A172 (cell line): ENCODE data around the gene VSIG8. TPM values are rescaled to one million over a fixed set of nuclear protein-coding genes. Genes with fewer than 3 reads are reported as not detected.
A peak's percentile ranks its signal among the peaks of the same experiment; 100 is the strongest.

Source experiments
- DNase-seq: peaks from one replicate; pipeline ENCODE4 v3.0.0-alpha.2; 2015; ENCODE audit warnings: low spot score
- total RNA-seq: library from RNA; depleted of rRNA; stranded (reverse); fragments of >200 nt; shearing (Covaris generic); gene quantifications from 2 replicates; pipeline ENCODE4 v1.2.3, GENCODE V29; 2014; rRNA removed

Gene VSIG8
- total RNA-seq, 1 experiment from 2014 or later = not detected

DNA sequence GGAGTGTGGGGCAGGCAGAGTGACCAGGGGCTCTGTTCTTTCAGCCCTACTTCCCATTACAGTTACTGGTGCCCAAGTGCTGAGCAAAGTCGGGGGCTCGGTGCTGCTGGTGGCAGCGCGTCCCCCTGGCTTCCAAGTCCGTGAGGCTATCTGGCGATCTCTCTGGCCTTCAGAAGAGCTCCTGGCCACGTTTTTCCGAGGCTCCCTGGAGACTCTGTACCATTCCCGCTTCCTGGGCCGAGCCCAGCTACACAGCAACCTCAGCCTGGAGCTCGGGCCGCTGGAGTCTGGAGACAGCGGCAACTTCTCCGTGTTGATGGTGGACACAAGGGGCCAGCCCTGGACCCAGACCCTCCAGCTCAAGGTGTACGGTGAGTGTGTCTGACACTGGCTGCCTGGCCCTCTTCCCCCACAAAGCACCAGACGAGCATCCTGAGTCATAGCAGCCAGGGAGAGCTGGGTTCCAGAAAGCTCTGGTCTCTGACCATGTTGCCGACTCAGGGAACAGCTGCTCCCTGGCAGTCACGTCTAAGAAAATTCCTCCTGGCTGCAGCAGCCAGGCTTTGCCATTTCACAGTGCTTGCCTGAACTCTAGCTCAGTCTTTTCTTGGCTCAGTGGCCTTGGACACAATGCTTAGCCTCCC lies 32.5 kb downstream of the VSIG8 start:
- no peak for DNase-seq

DNA sequence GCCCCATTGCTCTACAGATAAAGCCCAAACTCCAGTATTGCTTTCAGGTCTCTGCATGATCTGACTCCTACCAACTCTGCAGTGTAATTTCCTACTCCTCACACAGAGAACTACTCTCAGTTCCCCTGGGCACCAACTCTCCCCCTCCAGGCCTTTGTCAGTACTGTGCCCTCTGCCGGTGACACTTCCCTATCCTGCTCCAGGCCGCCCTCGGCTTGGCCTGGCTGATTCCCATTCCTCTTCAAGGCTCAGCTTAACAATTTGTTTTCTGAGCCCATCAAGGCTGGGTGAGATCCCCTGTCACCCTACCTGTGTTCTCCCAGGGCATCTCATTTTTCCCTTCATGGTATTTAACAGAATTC lies 33.2 kb downstream of the VSIG8 start:
- DNase-seq = no peak

DNA sequence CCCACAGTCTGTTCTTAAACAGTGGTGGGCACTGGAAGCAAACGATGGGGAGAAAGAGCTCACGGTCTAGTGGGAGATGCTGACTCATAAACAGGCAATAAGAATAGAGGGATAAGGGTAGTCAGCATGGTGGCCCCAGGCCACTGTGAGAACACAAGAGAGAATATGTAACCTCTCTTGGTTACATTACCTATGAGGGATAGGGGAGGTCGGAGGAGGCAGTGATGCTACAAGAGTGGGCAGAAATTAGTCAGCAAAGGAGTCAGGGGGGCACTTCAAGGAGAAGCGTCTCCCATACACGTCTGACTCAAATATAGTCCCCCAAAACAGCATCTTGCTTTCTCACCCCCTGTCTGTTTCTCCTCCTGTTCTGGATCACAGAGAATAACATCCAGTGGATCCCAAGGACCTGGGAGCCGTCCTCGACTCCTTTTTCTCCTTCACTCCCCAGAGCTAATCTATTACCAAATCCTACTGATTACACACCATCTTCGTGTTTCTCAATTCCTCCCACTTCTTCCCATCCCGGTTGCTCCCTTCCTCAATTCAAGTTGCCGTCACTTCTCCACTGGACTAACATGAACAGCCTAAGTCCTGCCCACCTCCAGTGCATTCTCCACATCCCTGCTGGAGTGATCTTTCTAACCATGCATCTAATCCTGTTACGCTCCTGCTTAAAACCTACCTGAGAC lies 33.7 kb downstream of the VSIG8 start:
- no peak for DNase-seq

DNA sequence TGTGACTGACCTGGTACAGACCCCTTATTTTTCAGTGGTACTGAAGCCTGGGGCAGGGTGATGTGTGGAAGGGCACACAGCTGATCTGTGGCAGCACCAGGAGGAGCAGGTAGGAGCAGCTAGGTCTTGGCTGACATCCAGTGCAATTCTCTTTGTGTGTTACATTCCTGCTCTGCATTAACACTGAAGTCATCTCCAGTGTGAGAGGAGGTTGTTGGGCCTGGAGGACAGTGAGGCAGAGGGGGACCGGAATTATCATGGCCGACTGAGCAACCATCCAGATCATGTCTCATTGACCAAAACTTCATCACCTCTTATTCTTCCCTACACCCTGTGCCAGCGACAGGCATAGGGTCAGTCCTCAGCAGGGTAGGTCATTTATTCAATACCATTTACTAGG lies 34.3 kb downstream of the VSIG8 start:
- no peak for DNase-seq

DNA sequence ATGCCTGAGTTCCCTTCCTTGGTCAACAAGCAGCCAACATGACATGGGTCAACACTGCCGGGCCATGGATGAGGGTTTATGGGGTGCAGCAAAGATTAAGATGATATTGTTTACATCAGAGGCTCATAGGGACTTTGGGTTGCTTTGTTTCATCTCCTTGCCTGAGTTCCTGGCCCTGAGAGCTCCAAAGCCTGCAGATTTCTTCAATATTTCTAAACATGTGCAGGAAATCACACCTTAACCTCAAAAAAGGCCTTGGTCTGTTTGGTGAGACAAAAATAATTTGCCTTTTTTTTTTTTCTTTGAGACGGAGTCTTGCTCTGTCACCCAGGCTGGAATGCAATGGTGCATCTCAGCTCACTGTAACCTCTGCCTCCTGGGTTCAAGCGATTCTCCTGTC lies 34.9 kb downstream of the VSIG8 start:
- DNase-seq = no peak

DNA sequence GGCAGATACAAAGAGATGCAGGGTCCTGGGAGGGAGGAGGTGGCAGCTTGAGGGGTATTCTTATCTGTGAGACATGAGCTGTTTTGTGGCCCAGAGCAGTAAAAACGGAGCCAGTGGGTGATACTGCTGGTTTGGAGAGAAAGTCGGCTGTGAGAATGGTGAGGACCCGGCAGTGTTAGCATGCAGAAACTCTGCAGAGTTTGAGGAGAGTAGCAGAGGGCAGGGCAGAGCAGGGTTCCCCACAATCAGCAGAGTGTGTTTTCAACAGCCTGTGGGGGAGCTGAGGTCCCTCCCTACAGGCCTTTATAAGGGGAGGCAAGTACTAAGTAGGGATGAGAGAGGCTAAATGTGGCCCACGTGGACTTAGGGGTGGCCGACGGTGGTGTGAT lies 35.4 kb downstream of the VSIG8 start:
- DNase-seq = no peak

DNA sequence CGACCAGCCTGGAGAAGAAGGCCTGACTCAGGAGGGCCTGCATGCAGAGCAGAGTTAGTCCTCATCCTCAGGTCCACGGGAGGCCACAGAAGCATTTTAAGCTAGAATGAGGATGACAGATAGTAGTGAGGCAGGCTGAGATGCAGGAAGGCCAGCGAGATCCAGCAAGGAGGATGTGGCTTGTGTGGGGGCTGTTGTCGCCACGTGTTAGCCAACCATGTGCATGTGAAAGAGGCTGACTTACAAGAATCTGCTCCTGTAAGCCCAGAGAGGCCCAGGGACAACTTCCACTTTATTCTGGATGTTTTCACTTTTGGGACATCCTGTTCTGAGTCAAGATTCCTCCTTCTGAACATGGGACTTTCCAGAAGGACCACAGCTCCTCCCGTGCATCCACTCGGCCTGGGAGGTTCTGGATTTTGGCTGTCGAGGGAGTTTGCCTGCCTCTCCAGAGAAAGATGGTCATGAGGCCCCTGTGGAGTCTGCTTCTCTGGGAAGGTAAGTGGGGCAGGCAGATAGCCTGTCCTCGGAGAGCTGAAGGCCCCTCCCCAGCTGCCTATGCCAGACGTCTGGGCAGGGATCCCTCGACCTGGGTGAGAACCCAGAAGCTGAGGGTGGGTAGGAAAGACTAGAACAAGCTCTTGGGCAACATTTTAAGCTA lies 35.9 kb downstream of the VSIG8 start, which contains the start of gene SLAMF8:
SLAMF8 (plus strand) TSS at position 433 of the 661 bp plus-strand sequence; CDS start at position 459, 26 bp downstream.
- DNase-seq = no peak

DNA sequence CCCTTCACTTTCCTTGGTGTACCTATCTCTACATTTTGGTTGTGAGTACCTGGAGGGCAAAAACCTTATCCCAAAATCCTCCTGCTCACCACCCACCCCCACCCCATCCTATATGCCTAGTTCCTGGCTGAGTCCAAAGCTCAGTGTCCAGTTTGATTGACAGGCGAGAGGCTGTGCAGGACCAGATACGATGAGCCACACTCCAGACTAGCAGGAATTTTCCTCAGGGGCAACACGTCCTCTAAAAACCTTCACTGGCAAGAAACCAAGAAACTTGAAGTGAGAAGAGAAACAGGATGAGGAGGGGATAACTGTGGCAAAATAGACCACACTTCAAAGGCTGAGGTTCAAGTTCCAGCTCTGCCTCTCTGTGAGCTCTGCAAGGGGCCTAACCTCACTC lies 36.9 kb downstream of the VSIG8 start:
- no peak for DNase-seq

DNA sequence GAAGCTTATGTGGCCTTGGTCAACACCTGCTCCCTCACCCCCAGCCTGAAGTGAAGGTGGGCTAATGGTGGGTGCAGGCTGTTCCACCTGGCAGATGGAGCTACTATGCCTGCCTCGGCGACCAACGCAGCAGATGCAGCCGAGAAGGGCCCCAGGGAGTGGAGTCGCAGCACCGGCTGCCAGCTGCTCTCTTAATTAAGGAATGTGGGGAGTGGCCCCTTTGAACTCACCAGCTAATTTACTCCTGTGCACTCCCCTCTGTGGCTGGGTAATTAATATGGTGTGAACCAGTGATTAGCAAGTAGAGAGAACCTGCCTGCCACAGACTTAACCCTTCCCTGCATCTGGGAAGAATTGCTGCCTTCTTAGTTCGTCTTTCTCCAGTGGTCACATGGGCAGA lies 39.1 kb downstream of the VSIG8 start:
- DNase-seq = no peak

DNA sequence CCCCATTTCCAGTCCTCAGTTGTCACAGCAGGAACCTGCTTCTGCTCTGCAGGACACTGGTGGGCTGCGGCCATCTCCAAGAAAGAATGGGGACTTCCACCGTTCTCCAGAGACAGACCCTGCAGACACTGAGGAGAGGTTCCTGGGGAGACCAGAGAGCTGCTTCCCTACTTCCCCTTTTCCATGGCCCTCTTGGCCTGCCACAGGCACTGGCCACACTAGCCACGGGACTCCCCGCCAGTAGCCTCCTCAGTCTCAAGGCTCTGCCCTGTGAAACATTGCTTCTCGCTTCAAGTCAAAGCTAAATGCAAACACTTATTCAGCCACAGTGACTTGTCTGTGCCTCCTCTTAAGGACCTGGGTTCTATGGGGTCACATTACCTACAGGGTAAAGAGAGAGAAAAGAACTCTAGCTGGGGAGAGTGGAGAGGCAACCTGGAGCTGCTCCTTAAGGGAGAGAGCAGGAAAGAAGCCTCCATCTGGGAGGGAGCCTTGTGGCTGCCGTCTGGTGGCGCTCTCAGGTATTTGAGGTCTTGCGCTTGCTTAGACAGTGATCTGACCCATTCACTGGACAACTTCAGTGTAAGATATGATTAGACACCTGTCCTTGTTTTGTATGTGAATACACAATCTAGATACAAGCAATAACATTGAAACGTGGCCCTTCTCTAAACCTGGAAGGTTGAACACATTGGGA lies 41.1 kb downstream of the VSIG8 start:
- DNase-seq = no peak

DNA sequence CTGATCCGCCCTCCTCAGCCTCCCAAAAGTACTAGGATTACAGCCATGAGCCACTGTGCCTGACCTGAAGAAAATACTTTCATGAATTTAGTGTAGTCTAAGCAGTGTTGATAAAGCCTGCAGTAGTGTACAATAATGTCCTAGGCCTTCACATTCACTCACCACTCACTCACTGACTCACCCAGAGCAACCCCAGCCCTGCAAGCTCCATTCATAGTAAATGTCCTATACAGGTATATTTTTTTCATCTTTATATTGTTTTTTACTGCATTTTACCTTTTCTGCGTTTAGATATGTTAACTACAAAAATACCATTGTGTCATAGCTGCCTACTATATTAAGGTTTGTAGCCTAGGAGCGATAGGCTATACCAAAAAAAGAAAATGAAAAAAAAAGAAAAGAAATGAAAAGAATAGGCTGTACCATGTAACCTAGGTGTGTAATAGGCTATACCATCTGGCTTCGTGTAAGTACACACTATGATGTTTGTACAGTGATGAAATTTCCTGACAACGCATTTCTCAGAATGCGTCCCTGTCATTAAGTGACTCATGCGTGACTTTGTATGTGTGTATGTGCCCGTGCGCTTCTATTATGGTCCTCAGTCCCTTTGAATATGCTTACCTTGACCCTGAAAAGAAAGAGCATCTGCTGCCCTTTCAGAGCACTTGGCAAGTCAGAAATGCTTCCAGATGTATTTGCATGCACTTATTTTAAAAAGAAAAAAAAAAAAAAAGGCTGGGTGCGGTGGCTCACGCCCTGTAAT lies 45.0 kb downstream of the VSIG8 start:
- DNase-seq = no peak

DNA sequence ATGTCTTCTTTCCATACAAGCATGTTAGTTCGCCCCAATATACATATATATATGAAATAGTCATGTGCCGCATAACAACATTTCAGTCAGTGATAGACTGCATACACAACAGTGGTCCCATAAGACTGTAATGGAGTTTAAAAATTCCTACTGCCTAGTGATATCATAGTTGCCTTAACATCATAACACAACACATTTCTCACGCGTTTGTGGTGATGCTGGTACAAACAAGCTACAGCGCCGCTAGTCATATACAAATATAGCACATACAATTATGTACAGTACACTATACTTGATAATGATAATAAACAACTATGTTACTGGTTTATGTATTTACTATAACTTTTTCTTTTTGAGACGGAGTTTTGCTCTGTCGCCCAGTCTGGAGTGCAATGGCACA lies 46.5 kb downstream of the VSIG8 start:
- DNase-seq = no peak

DNA sequence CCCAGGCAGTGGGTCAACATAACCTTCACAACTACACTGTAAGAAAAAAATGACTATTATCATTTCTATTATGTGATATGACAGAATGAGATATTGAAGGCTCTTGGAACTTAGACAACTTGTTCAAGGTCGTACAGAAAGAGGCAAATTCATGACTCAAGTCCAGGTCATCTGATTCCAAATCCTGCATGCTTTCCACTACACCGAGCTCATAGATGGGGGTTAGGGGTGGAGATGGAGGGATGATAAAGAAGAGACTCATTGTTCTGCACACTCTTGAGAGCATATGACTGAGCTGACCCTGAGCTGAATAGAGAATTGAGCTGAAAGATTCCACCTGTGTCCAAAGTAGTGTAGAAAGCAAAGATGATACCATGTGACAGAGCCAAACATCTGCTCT lies 57.5 kb downstream of the VSIG8 start:
- DNase-seq = peak; percentile 64

Other genes with a start within 250 kb of the VSIG8 start
- gene CRP, start 148.1 kb downstream of the VSIG8 start, total RNA-seq = not detected in 2 replicates
- 123 and 142 TPM in 2 replicates for gene DUSP23, start 81.7 kb downstream of the VSIG8 start, total RNA-seq
- gene FCRL6, start 60.3 kb downstream of the VSIG8 start, total RNA-seq = 0.24 TPM in 1 of 2 replicates, not detected in the other
- 0.48 TPM in 1 of 2 replicates, not detected in the other for gene SLAMF8, start 35.8 kb downstream of the VSIG8 start, total RNA-seq
- gene CFAP45, start 37.5 kb upstream of the VSIG8 start, total RNA-seq = 2.4 and 3.7 TPM in 2 replicates
- 734 and 929 TPM in 2 replicates for gene TAGLN2, start 62.9 kb upstream of the VSIG8 start, total RNA-seq
- gene IGSF9, start 83.0 kb upstream of the VSIG8 start, total RNA-seq = 0.89 and 1.6 TPM in 2 replicates
- gene SLAMF9, start 91.6 kb upstream of the VSIG8 start, total RNA-seq = not detected in 2 replicates
- gene PIGM, start 169.3 kb upstream of the VSIG8 start, total RNA-seq = 11.4 and 12.8 TPM in 2 replicates
- not detected in 2 replicates for gene KCNJ10, start 207.5 kb upstream of the VSIG8 start, total RNA-seq
- not detected in 2 replicates for gene KCNJ9, start 218.9 kb upstream of the VSIG8 start, total RNA-seq
- gene IGSF8, start 236.0 kb upstream of the VSIG8 start, total RNA-seq = 34.2 and 36.6 TPM in 2 replicates